Fibroblast of lung (primary cell): ENCODE measurements around the gene SPATS1. TPM values are rescaled to one million over a fixed set of nuclear protein-coding genes. Genes with fewer than 3 reads are reported as not detected.
"Not testable (repeated sequence)": the region's sequence is repeated elsewhere in the genome, so short reads cannot be mapped to it uniquely, and the experiment has no call there.

ENCODE experiments used
- DNase-seq, 2 donors: peaks; one replicate each; pipeline versions ENCODE4 v3.0.0 to v3.0.0-alpha.2; 2010; ENCODE audit warnings: low read depth in 2 of 2
- H2AFZ ChIP-seq: 2 replicates; pipeline ENCODE4 v1.5.1; 2012; ENCODE audit warnings: low read length, control low read depth, inconsistent platforms
- H3K27ac ChIP-seq: 2 replicates; pipeline ENCODE4 v1.5.1; 2011; ENCODE audit warnings: low read length, control low read depth; ENCODE audit not compliant: insufficient read depth
- H3K27me3 ChIP-seq: 2 replicates; pipeline ENCODE4 v1.5.1; 2011; ENCODE audit warnings: mild to moderate bottlenecking, low read length; ENCODE audit not compliant: control insufficient read depth, insufficient read depth
- H3K36me3 ChIP-seq: 2 replicates; pipeline ENCODE4 v1.5.1; 2011; ENCODE audit warnings: low read length; ENCODE audit not compliant: control insufficient read depth, insufficient read depth
- H3K4me1 ChIP-seq: 2 replicates; pipeline ENCODE4 v1.5.1; 2011; ENCODE audit warnings: low read length; ENCODE audit not compliant: control insufficient read depth, insufficient read depth; ENCODE audit errors: extremely low read depth
- H3K4me2 ChIP-seq: 2 replicates; pipeline ENCODE4 v1.5.1; 2011; ENCODE audit warnings: low read length, control low read depth; ENCODE audit not compliant: insufficient read depth; ENCODE audit errors: extremely low read depth
- H3K4me3 ChIP-seq, 4 experiments: fragments of 200-600 bp in 1 of 4; sonication (generic) in 1 of 4; replicated peaks in 1 of 4; 2 replicates each; pipeline ENCODE4 v1.5.1; 2011 to 2016; ENCODE audit warnings: low read length in 4 of 4, low read depth in 3 of 4, mild to moderate bottlenecking in 3 of 4, control low read depth in 2 of 4, inconsistent platforms in 1 of 4, mixed read lengths in 1 of 4; ENCODE audit not compliant: insufficient read depth in 1 of 4; ENCODE audit errors: control extremely low read depth in 1 of 4
- H3K79me2 ChIP-seq: 2 replicates; pipeline ENCODE4 v1.5.1; 2012; ENCODE audit warnings: mild to moderate bottlenecking, low read length, inconsistent platforms; ENCODE audit not compliant: control insufficient read depth, insufficient read depth
- H3K9ac ChIP-seq: 2 replicates; pipeline ENCODE4 v1.5.1; 2011; ENCODE audit warnings: mild to moderate bottlenecking, low read length, control low read depth; ENCODE audit not compliant: insufficient read depth
- H3K9me3 ChIP-seq: 2 replicates; pipeline ENCODE4 v1.5.1; 2012; ENCODE audit warnings: low read depth, low read length; ENCODE audit not compliant: control insufficient read depth, insufficient read depth
- H4K20me1 ChIP-seq: 2 replicates; pipeline ENCODE4 v1.5.1; 2011; ENCODE audit warnings: low read length; ENCODE audit not compliant: control insufficient read depth, insufficient read depth; ENCODE audit errors: extremely low read depth
- EZH2 ChIP-seq: IDR thresholded peaks from 2 replicates; pipeline ENCODE4 v1.5.1; 2012; ENCODE audit warnings: low read length, control low read depth, mild to moderate bottlenecking; ENCODE audit errors: missing control alignments
- polyA plus RNA-seq, 2 donors: library from polyadenylated mRNA; depleted of rRNA in 1 of 2; stranded (reverse) in 1 of 2; unstranded in 1 of 2; fragments of >200 nt; gene quantifications; 2 replicates each; pipeline ENCODE4 v1.2.1, GENCODE V29; 2011 to 2012; ENCODE audit warnings: missing spikeins in 1 of 2
- total RNA-seq: library from RNA; depleted of rRNA; stranded (reverse); fragments of >200 nt; gene quantifications from 2 replicates; pipeline ENCODE4 v1.2.1, GENCODE V29; 2014
- TF ChIP-seq, protein P1 (sequence below), 2 donors: IDR thresholded peaks in 1 of 2; conservative IDR thresholded peaks in 1 of 2; 1 replicate in 1 of 2; 2 replicates in 1 of 2; pipeline ENCODE4 v1.5.1; 2011 to 2012; ENCODE audit warnings: low read length in 2 of 2, control low read depth in 1 of 2, inconsistent platforms in 1 of 2, low read depth in 1 of 2, mild to moderate bottlenecking in 1 of 2

Gene SPATS1
- total and polyA plus RNA-seq, 2 donors (not counting 1 experiment from before 2014, with no cell fraction given): under 0.01 TPM; not detected in 1

DNA sequence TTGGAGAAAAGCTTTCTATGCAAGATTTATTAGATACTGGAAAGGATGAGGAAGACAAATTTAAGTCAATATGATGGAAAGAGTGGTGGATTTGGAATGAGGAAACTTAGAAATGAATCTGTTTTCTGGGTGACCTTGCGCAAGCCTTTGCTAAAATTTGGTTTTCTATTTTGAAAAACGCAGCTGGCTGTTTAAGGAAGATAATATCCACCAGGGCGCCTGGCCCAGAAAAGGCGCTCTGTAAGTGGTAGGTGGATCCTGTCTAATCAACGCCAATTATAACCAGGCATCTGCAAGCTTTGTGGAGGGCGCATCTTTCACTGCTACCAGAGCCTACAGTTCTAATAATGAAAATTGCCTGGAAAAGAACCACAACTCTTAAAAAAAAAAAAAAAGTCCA lies 398 bp upstream of the SPATS1 start:
- H3K4me3 ChIP-seq: no peak overlapping the region
- no peaks in the 10 kb centered on the region for H3K79me2 ChIP-seq
- no peaks in the 10 kb centered on the region for H3K36me3 ChIP-seq
- H3K9me3 ChIP-seq: no peaks in the 10 kb centered on the region
- H3K4me1 ChIP-seq: no peaks in the 10 kb centered on the region
- peaks cover 47% of the 10 kb centered on the region for H3K27me3 ChIP-seq
- H3K9ac ChIP-seq: no peak overlapping the region
- peak in 1 of 2 donors; percentile 10 for DNase-seq
- H4K20me1 ChIP-seq: no peaks in the 10 kb centered on the region
- TF ChIP-seq, protein P1, sequence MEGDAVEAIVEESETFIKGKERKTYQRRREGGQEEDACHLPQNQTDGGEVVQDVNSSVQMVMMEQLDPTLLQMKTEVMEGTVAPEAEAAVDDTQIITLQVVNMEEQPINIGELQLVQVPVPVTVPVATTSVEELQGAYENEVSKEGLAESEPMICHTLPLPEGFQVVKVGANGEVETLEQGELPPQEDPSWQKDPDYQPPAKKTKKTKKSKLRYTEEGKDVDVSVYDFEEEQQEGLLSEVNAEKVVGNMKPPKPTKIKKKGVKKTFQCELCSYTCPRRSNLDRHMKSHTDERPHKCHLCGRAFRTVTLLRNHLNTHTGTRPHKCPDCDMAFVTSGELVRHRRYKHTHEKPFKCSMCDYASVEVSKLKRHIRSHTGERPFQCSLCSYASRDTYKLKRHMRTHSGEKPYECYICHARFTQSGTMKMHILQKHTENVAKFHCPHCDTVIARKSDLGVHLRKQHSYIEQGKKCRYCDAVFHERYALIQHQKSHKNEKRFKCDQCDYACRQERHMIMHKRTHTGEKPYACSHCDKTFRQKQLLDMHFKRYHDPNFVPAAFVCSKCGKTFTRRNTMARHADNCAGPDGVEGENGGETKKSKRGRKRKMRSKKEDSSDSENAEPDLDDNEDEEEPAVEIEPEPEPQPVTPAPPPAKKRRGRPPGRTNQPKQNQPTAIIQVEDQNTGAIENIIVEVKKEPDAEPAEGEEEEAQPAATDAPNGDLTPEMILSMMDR (conservative IDR thresholded peaks at IDR 0.05 in 1 of 2, IDR thresholded peaks at IDR 0.05 in 1 of 2; ENCODE audit: low read depth in 1 of 2, low read length in 2 of 2): no peak
- TF ChIP-seq EZH2: no peak
- no peak overlapping the region for H3K27ac ChIP-seq
- no peak overlapping the region for H2AFZ ChIP-seq
- H3K4me2 ChIP-seq: no peak overlapping the region

DNA sequence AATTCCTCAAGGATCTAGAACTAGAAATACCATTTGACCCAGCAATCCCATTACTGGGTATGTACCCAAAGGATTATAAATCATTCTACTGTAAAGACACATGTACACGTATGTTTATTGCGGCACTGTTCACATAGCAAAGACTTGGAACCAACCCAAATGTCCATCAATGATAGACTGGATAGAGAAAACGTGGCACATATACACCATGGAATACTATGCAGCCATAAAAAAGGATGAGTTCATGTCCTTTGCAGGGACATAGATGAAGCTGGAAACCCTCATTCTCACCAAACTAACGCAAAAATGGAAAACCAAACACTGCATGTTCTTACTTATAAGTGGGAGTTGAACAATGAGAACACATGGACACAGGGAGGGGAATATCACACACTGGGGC lies 4.4 kb downstream of the SPATS1 start:
- not testable (repeated sequence) for H4K20me1 ChIP-seq, H3K79me2 ChIP-seq, H3K9ac ChIP-seq, H3K9me3 ChIP-seq, DNase-seq, H2AFZ ChIP-seq, H3K4me2 ChIP-seq, H3K4me1 ChIP-seq, H3K4me3 ChIP-seq, H3K36me3 ChIP-seq, H3K27ac ChIP-seq
- peaks cover 37% of the 10 kb centered on the region for H3K27me3 ChIP-seq

DNA sequence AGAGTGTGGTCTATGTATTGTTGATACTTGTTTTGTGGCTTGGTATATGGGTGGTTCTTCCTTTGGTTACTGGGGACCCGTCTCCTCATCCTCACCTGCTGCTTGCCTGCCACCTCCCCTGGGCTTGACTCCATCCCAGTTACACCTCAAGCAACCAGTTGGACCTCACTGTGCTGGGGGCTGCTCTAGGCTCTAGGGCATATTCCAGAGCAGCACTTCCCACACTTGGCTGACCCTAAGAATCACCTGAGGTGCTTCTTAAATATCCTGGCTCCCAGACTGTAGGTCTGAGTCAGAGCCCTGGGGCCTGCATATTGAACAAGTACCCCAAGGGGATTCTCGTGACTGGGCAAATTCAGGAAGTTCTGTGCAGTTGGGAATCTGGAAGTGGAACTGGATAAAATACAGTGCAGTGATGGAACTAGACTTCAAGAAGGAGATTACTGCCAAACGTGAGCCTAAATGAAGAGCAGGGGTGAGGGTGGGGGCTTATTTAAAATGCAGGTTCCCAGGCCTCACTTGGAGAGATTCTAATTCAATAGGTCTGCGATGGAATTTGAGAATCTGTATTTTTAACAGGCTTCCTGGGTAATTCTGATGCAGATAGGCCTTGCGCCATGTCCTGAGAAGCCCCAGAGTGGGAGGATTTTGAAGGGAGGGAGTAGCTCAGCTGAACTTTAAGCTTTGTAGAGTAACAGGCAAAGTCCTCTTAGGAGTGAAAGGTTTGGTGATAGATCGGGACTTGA lies 7.6 kb downstream of the SPATS1 start:
- H3K4me2 ChIP-seq: no peak overlapping the region
- H2AFZ ChIP-seq: no peak overlapping the region
- H3K4me1 ChIP-seq: no peaks in the 10 kb centered on the region
- H3K36me3 ChIP-seq: no peaks in the 10 kb centered on the region
- H3K79me2 ChIP-seq: no peaks in the 10 kb centered on the region
- TF ChIP-seq EZH2: no peak
- TF ChIP-seq, protein P1 (conservative IDR thresholded peaks at IDR 0.05 in 1 of 2, IDR thresholded peaks at IDR 0.05 in 1 of 2; ENCODE audit: low read depth in 1 of 2, low read length in 2 of 2): no peak
- H3K9ac ChIP-seq: no peak overlapping the region
- no peak for DNase-seq
- no peaks in the 10 kb centered on the region for H4K20me1 ChIP-seq
- H3K27me3 ChIP-seq: peaks cover 7% of the 10 kb centered on the region
- no peak overlapping the region for H3K27ac ChIP-seq
- no peaks in the 10 kb centered on the region for H3K9me3 ChIP-seq
- H3K4me3 ChIP-seq: no peak overlapping the region

DNA sequence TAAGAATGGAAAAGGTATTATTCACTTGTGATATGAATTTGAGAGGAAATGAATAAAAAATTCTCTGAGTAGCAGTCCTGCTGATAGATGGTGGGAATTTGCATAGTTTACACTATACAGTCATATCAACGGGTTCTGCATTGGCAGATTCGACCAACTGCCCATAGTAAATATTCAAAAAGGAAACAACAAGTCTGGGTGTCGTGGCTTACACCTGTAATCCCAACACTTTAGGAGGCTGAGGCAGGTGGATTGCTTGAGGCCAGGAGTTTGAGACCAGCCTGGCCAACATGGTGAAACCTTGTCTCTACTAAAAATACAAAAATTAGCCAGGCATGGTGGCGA lies 8.2 kb downstream of the SPATS1 start:
- H3K79me2 ChIP-seq, H3K9me3 ChIP-seq, H3K9ac ChIP-seq, H3K27ac ChIP-seq, DNase-seq, H2AFZ ChIP-seq, H4K20me1 ChIP-seq, H3K4me1 ChIP-seq, H3K27me3 ChIP-seq, H3K4me2 ChIP-seq, H3K4me3 ChIP-seq, H3K36me3 ChIP-seq: not testable (repeated sequence)
